ENCODE results near the gene PIK3AP1. TPM values are rescaled to one million over a fixed set of nuclear protein-coding genes. Genes with fewer than 3 reads are reported as not detected.

PIK3AP1 gene
- total RNA-seq, 1 donor from 2014 or later: 3.8 TPM

DNA sequence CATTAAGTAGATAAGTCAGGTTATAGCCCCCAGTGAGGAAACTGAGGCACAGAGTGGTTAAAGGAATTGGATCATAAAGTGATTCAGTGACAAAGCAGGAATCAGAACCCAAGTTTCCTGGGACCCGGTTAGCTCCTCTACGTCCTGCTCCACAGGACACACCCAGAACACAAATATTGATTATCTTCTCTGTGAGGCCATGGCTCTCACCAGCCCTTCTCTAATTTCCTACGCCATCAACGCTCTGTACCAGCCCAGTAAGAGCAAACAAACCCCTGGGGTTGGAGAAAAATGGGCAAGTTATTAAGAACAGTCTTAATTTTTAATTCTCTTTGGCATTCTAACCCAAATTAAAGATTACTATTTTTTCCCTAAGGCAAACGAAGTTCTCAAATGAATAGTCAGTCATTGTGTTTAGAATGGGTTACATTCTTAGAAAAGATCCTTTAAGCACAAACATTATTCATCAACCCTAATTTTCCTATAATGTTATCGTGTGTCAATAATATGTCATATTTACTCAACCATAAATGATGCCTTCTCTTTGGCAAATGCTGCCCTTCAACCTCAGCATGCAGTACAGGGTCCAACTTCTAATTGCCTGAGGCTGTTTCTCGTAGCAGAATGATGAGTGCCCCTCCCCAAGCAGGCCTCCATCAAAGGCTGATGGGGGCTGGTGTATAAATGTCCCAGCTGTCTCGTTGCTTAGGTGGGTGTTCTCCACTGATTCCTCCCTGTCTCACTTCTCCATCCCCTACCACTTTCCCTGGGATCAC is 108.1 kb downstream of the PIK3AP1 start:
- Histone ChIP-seq H3K27me3 (no peaks in the 10 kb centered on the region), H3K36me3 (no peaks in the 10 kb centered on the region), H3K9ac (no peak overlapping the region), H3K4me1 (peaks cover 9% of the 10 kb centered on the region), H3K9me3 (ENCODE audit: low read depth) (no peaks in the 10 kb centered on the region), H3K4me2 (no peak overlapping the region), H3K79me2 (ENCODE audit: low read depth) (no peaks in the 10 kb centered on the region), H3K4me3 (no peak overlapping the region), H3F3A (ENCODE audit: low read depth) (peaks cover 6% of the 10 kb centered on the region), H2AFZ (replicated peaks) (no peak overlapping the region), H3K27ac (no peak overlapping the region), H4K20me1 (ENCODE audit: low read depth) (no peaks in the 10 kb centered on the region)
- Mint-ChIP-seq H3K9me3 (no peaks in the 10 kb centered on the region), H3K27me3 (ENCODE audit: insufficient read depth, low read depth) (peaks cover 9% of the 10 kb centered on the region), H3K36me3 (no peaks in the 10 kb centered on the region), H3K4me3 (no peak overlapping the region), H3K4me1 (peaks cover 12% of the 10 kb centered on the region), H3K27ac (no peak overlapping the region)
- TF ChIP-seq CTCF (IDR thresholded peaks at IDR 0.05) (no peak), EZH2 (IDR thresholded peaks at IDR 0.05) (no peak), EZH2phosphoT487 (IDR thresholded peaks at IDR 0.05) (no peak)
- DNase-seq (ENCODE audit: low spot score): no peak

DNA sequence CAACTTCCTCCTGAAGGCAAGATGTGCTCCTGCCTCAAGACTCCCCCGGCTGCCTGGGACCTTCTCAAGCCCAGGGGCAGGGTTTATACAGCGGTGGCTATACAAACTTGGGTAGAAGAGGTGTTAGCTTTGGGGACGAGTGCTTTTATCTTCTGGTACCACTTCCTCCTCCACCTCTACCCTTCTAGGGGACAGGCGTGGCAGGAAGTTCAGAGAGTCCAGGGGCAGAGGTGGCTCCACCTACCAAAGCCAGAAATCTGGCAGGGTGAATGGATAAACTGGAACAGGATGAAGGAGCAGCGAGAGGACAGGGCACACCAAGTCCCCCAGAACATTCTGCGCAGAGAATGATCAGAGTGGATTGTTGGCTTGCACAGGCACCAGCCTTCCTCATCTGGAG is 109.5 kb downstream of the PIK3AP1 start:
- peaks cover 6% of the 10 kb centered on the region for H3F3A ChIP-seq (ENCODE audit: low read depth)
- H2AFZ ChIP-seq (replicated peaks): no peak overlapping the region
- no peaks in the 10 kb centered on the region for H3K27me3 ChIP-seq
- H3K9ac ChIP-seq: no peak overlapping the region
- no peaks in the 10 kb centered on the region for H3K36me3 ChIP-seq
- no peak overlapping the region for H3K4me2 ChIP-seq
- no peak overlapping the region for H3K4me3 Mint-ChIP-seq
- peaks cover 9% of the 10 kb centered on the region for H3K4me1 ChIP-seq
- no peak for DNase-seq (ENCODE audit: low spot score)
- no peaks in the 10 kb centered on the region for H4K20me1 ChIP-seq (ENCODE audit: low read depth)
- no peaks in the 10 kb centered on the region for H3K36me3 Mint-ChIP-seq
- H3K4me1 Mint-ChIP-seq: peaks cover 20% of the 10 kb centered on the region
- H3K27ac ChIP-seq: no peak overlapping the region
- no peaks in the 10 kb centered on the region for H3K79me2 ChIP-seq (ENCODE audit: low read depth)
- H3K27ac Mint-ChIP-seq: no peak overlapping the region
- no peaks in the 10 kb centered on the region for H3K9me3 ChIP-seq (ENCODE audit: low read depth)
- TF ChIP-seq EZH2phosphoT487 (IDR thresholded peaks at IDR 0.05) (no peak), EZH2 (IDR thresholded peaks at IDR 0.05) (no peak), CTCF (IDR thresholded peaks at IDR 0.05) (no peak)
- peaks cover 9% of the 10 kb centered on the region for H3K27me3 Mint-ChIP-seq (ENCODE audit: insufficient read depth, low read depth)
- H3K9me3 Mint-ChIP-seq: no peaks in the 10 kb centered on the region
- H3K4me3 ChIP-seq: no peak overlapping the region

DNA sequence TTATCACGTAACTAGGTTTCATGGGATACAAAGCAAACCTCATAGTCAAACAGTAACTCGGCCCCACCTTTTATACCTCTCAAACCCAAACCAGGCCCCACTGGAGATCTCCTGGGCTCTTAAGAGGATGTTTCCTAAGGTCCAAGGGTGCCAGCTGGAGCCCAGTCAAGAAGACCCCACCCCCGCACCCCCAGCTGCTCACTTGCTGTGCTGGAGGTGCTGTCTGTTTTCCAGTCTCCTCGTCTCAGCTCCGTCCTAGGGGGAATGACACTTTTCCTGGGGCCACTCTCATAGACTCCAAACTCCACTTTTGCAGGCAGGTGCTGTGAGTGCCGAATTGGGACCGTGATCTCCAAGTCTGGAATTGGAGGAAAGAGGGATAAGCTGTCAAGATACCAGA is 110.8 kb downstream of the PIK3AP1 start:
- Mint-ChIP-seq H3K36me3 (no peaks in the 10 kb centered on the region), H3K9me3 (no peaks in the 10 kb centered on the region), H3K27me3 (ENCODE audit: insufficient read depth, low read depth) (peaks cover 9% of the 10 kb centered on the region), H3K27ac (no peak overlapping the region), H3K4me1 (peaks cover 20% of the 10 kb centered on the region), H3K4me3 (no peak overlapping the region)
- Histone ChIP-seq H4K20me1 (ENCODE audit: low read depth) (no peaks in the 10 kb centered on the region), H3K27ac (no peak overlapping the region), H3K27me3 (no peaks in the 10 kb centered on the region), H3K36me3 (no peaks in the 10 kb centered on the region), H3K4me1 (peaks cover 9% of the 10 kb centered on the region), H3K4me2 (no peak overlapping the region), H3K79me2 (ENCODE audit: low read depth) (no peaks in the 10 kb centered on the region), H3K9me3 (ENCODE audit: low read depth) (no peaks in the 10 kb centered on the region), H2AFZ (replicated peaks) (no peak overlapping the region), H3F3A (ENCODE audit: low read depth) (peaks cover 6% of the 10 kb centered on the region), H3K9ac (no peak overlapping the region), H3K4me3 (no peak overlapping the region)
- TF ChIP-seq CTCF (IDR thresholded peaks at IDR 0.05) (no peak), EZH2phosphoT487 (IDR thresholded peaks at IDR 0.05) (no peak)
- DNase-seq (ENCODE audit: low spot score): no peak
